GM23338 (cell line): ENCODE data around the gene CDH4. TPM values are rescaled to one million over a fixed set of nuclear protein-coding genes. Genes with fewer than 3 reads are reported as not detected.

Experiments
- ATAC-seq: fragments of 200-7000 bp; cut with Tn5 transposase; 3 replicates; pipeline ENCODE4 v1.9.1; 2020
- DNase-seq: peaks from one replicate; pipeline ENCODE4 v3.0.0-alpha.2; 2015; ENCODE audit warnings: low spot score
- H2AFZ ChIP-seq: fragments of 200-600 bp; sonication (generic); 2 replicates; pipeline ENCODE4 v1.8.0; 2016; ENCODE audit warnings: antibody characterized with exemption, mild to moderate bottlenecking, moderate library complexity
- H3F3A ChIP-seq: fragments of 200-600 bp; sonication (generic); replicated peaks from 2 replicates; pipeline ENCODE4 v1.8.0; 2017; ENCODE audit warnings: antibody characterized with exemption, mixed run types, low read depth
- H3K27ac ChIP-seq: fragments of 200-600 bp; sonication (generic); 2 replicates; pipeline ENCODE4 v1.6.1; 2016; ENCODE audit warnings: low read depth
- H3K27me3 ChIP-seq: fragments of 200-600 bp; sonication (generic); 2 replicates; pipeline ENCODE4 v1.8.0; 2016; ENCODE audit warnings: mild to moderate bottlenecking, mixed run types, moderate library complexity; ENCODE audit not compliant: insufficient read depth
- H3K36me3 ChIP-seq: fragments of 200-600 bp; sonication (generic); 2 replicates; pipeline ENCODE4 v1.8.0; 2016; ENCODE audit warnings: mild to moderate bottlenecking; ENCODE audit not compliant: insufficient read depth
- H3K4me1 ChIP-seq: fragments of 200-600 bp; sonication (generic); 2 replicates; pipeline ENCODE4 v1.8.0; 2016; ENCODE audit warnings: mild to moderate bottlenecking, moderate library complexity; ENCODE audit not compliant: insufficient read depth
- H3K4me2 ChIP-seq: fragments of 200-600 bp; sonication (generic); 2 replicates; pipeline ENCODE4 v1.7.1; 2017; ENCODE audit warnings: mixed run types
- H3K4me3 ChIP-seq: fragments of 200-600 bp; sonication (generic); 2 replicates; pipeline ENCODE4 v1.6.1; 2016; ENCODE audit warnings: mixed run types
- H3K79me2 ChIP-seq: fragments of 200-600 bp; sonication (generic); replicated peaks from 2 replicates; pipeline ENCODE4 v1.8.0; 2017; ENCODE audit warnings: mild to moderate bottlenecking; ENCODE audit not compliant: insufficient read depth
- H3K9me2 ChIP-seq: fragments of 200-600 bp; sonication (generic); 2 replicates; pipeline ENCODE4 v1.8.0; 2017; ENCODE audit not compliant: insufficient read depth
- H4K20me1 ChIP-seq: fragments of 200-600 bp; sonication (generic); replicated peaks from 2 replicates; pipeline ENCODE4 v1.8.0; 2017; ENCODE audit warnings: mild to moderate bottlenecking; ENCODE audit not compliant: insufficient read depth
- H3K27ac Mint-ChIP-seq: 2 replicates; pipeline ENCODE4 v1.8.0; 2020; ENCODE audit warnings: inconsistent platforms, mild to moderate bottlenecking, moderate library complexity, mixed read lengths
- H3K27me3 Mint-ChIP-seq: 3 replicates; pipeline ENCODE4 v1.8.0; 2022; ENCODE audit warnings: low read depth, mild to moderate bottlenecking, moderate library complexity, mixed read lengths, inconsistent platforms; ENCODE audit not compliant: insufficient read depth, poor library complexity
- H3K36me3 Mint-ChIP-seq: 3 replicates; pipeline ENCODE4 v1.8.0; 2021; ENCODE audit warnings: low read depth, mild to moderate bottlenecking, inconsistent platforms, moderate library complexity, mixed read lengths
- H3K4me1 Mint-ChIP-seq: 3 replicates; pipeline ENCODE4 v1.8.0; 2020; ENCODE audit warnings: mild to moderate bottlenecking, inconsistent platforms, mixed read lengths
- H3K4me3 Mint-ChIP-seq: 3 replicates; pipeline ENCODE4 v1.8.0; 2021; ENCODE audit warnings: moderate library complexity, mild to moderate bottlenecking, inconsistent platforms, mixed read lengths
- H3K9me3 Mint-ChIP-seq: 3 replicates; pipeline ENCODE4 v1.8.0; 2020; ENCODE audit warnings: moderate library complexity, mild to moderate bottlenecking, inconsistent platforms, mixed read lengths
- CREB1 ChIP-seq: fragments of 250-450 bp; sonication (Bioruptor Pico); IDR thresholded peaks from 2 replicates; pipeline ENCODE4 v1.5.0; 2020; ENCODE audit warnings: low read depth, mild to moderate bottlenecking, moderate library complexity
- CTCF ChIP-seq, 2 experiments: fragments of 200-600 bp in 1 of 2; sonication (generic) in 1 of 2; conservative IDR thresholded peaks; 2 replicates each; pipeline versions ENCODE4 v1.5.1 to v1.6.1; 2016 to 2017; ENCODE audit warnings: antibody characterized with exemption in 2 of 2, low read depth in 2 of 2, mild to moderate bottlenecking in 2 of 2, moderate library complexity in 1 of 2
- ETS1 ChIP-seq: IDR thresholded peaks from 2 replicates; pipeline ENCODE4 v1.6.1; 2016; ENCODE audit warnings: antibody characterized with exemption
- EZH2 ChIP-seq: fragments of 200-600 bp; sonication (generic); IDR thresholded peaks from one replicate; pipeline ENCODE4 v1.8.0; 2017; ENCODE audit warnings: antibody characterized with exemption, mild to moderate bottlenecking, low read depth; ENCODE audit not compliant: unreplicated experiment
- EZH2phosphoT487 ChIP-seq: fragments of 200-600 bp; sonication (generic); IDR thresholded peaks from one replicate; pipeline ENCODE4 v1.8.1; 2018; ENCODE audit warnings: antibody characterized with exemption; ENCODE audit not compliant: unreplicated experiment
- JUNB ChIP-seq: IDR thresholded peaks from one replicate; pipeline ENCODE4 v1.6.1; 2016; ENCODE audit warnings: antibody characterized with exemption; ENCODE audit not compliant: unreplicated experiment
- NANOG ChIP-seq: IDR thresholded peaks from 2 replicates; pipeline ENCODE4 v1.6.1; 2016; ENCODE audit warnings: antibody characterized with exemption, borderline replicate concordance
- POLR2AphosphoS5 ChIP-seq: IDR thresholded peaks from 2 replicates; pipeline ENCODE4 v1.6.1; 2016; ENCODE audit warnings: antibody characterized with exemption, low read depth
- STAT1 ChIP-seq: IDR thresholded peaks from one replicate; pipeline ENCODE4 v1.6.1; 2016; ENCODE audit warnings: antibody characterized with exemption; ENCODE audit not compliant: unreplicated experiment
- ZNF114 ChIP-seq: fragments of 250-450 bp; sonication (Bioruptor Pico); IDR thresholded peaks from 2 replicates; pipeline ENCODE4 v1.5.0; 2020; ENCODE audit warnings: mild to moderate bottlenecking, moderate library complexity
- ZNF331 ChIP-seq: fragments of 250-450 bp; sonication (Bioruptor Pico); IDR thresholded peaks from 2 replicates; pipeline ENCODE4 v1.5.0; 2020; ENCODE audit warnings: low read depth, mild to moderate bottlenecking, moderate library complexity
- polyA plus RNA-seq: library from polyadenylated mRNA; unstranded; fragments of >200 nt; fragmentation: Nextera tagmentation; extraction: Ambion mirVana; gene quantifications from 2 replicates; pipeline ENCODE4 v1.2.1, GENCODE V29; 2016
- total RNA-seq: library from RNA; depleted of rRNA; stranded (reverse); fragments of >200 nt; shearing (Covaris generic); gene quantifications from 2 replicates; pipeline ENCODE4 v1.2.3, GENCODE V29; 2014
- TF ChIP-seq, protein P1 (sequence below): fragments of 250-450 bp; sonication (Bioruptor Pico); IDR thresholded peaks from 2 replicates; pipeline ENCODE4 v1.5.0; 2020; ENCODE audit warnings: mild to moderate bottlenecking, moderate library complexity
- TF ChIP-seq, protein P2 (sequence below): IDR thresholded peaks from one replicate; pipeline ENCODE4 v1.6.1; 2018; ENCODE audit warnings: antibody characterized with exemption; ENCODE audit not compliant: unreplicated experiment

The CDH4 gene
- total and polyA plus RNA-seq, 2 experiments from 2014 or later, result 1.2 to 4.2 TPM

GRCh38 chr20:61389077-61389476 is 137.0 kb downstream of the CDH4 start:
- H3K27me3 ChIP-seq, result no peaks in the 10 kb centered on the region
- Mint-ChIP-seq H3K4me1 (peaks cover 32% of the 10 kb centered on the region), H3K27ac (no peak overlapping the region), H3K27me3 (peaks cover 23% of the 10 kb centered on the region), H3K36me3 (peaks cover 16% of the 10 kb centered on the region), H3K9me3 (peaks cover 14% of the 10 kb centered on the region), H3K4me3 (no peak overlapping the region)
- no peaks in the 10 kb centered on the region; the same call in 1 of the 2 replicates for H3K36me3 ChIP-seq
- H3K4me1 ChIP-seq, result peaks cover 10% of the 10 kb centered on the region; the same call in 1 of the 2 replicates
- no peaks in the 10 kb centered on the region; the same call in 1 of the 2 replicates for H4K20me1 ChIP-seq
- ATAC-seq (no peak), DNase-seq (no peak)
- no peaks in the 10 kb centered on the region for H3F3A ChIP-seq
- H3K9me2 ChIP-seq, result no peaks in the 10 kb centered on the region
- H3K4me3 ChIP-seq, result no peak overlapping the region
- TF ChIP-seq EZH2phosphoT487 (no peak), ZNF114 (no peak), CTCF (conservative IDR thresholded peaks at IDR 0.05; ENCODE audit: low read depth in 2 of 2) (no peak), JUNB (no peak), NANOG (no peak), ZNF331 (CRISPR knock-in tag) (no peak), EZH2 (no peak), POLR2AphosphoS5 (no peak), STAT1 (no peak), CREB1 (CRISPR knock-in tag) (no peak), ETS1 (no peak)
- TF ChIP-seq, protein P1, sequence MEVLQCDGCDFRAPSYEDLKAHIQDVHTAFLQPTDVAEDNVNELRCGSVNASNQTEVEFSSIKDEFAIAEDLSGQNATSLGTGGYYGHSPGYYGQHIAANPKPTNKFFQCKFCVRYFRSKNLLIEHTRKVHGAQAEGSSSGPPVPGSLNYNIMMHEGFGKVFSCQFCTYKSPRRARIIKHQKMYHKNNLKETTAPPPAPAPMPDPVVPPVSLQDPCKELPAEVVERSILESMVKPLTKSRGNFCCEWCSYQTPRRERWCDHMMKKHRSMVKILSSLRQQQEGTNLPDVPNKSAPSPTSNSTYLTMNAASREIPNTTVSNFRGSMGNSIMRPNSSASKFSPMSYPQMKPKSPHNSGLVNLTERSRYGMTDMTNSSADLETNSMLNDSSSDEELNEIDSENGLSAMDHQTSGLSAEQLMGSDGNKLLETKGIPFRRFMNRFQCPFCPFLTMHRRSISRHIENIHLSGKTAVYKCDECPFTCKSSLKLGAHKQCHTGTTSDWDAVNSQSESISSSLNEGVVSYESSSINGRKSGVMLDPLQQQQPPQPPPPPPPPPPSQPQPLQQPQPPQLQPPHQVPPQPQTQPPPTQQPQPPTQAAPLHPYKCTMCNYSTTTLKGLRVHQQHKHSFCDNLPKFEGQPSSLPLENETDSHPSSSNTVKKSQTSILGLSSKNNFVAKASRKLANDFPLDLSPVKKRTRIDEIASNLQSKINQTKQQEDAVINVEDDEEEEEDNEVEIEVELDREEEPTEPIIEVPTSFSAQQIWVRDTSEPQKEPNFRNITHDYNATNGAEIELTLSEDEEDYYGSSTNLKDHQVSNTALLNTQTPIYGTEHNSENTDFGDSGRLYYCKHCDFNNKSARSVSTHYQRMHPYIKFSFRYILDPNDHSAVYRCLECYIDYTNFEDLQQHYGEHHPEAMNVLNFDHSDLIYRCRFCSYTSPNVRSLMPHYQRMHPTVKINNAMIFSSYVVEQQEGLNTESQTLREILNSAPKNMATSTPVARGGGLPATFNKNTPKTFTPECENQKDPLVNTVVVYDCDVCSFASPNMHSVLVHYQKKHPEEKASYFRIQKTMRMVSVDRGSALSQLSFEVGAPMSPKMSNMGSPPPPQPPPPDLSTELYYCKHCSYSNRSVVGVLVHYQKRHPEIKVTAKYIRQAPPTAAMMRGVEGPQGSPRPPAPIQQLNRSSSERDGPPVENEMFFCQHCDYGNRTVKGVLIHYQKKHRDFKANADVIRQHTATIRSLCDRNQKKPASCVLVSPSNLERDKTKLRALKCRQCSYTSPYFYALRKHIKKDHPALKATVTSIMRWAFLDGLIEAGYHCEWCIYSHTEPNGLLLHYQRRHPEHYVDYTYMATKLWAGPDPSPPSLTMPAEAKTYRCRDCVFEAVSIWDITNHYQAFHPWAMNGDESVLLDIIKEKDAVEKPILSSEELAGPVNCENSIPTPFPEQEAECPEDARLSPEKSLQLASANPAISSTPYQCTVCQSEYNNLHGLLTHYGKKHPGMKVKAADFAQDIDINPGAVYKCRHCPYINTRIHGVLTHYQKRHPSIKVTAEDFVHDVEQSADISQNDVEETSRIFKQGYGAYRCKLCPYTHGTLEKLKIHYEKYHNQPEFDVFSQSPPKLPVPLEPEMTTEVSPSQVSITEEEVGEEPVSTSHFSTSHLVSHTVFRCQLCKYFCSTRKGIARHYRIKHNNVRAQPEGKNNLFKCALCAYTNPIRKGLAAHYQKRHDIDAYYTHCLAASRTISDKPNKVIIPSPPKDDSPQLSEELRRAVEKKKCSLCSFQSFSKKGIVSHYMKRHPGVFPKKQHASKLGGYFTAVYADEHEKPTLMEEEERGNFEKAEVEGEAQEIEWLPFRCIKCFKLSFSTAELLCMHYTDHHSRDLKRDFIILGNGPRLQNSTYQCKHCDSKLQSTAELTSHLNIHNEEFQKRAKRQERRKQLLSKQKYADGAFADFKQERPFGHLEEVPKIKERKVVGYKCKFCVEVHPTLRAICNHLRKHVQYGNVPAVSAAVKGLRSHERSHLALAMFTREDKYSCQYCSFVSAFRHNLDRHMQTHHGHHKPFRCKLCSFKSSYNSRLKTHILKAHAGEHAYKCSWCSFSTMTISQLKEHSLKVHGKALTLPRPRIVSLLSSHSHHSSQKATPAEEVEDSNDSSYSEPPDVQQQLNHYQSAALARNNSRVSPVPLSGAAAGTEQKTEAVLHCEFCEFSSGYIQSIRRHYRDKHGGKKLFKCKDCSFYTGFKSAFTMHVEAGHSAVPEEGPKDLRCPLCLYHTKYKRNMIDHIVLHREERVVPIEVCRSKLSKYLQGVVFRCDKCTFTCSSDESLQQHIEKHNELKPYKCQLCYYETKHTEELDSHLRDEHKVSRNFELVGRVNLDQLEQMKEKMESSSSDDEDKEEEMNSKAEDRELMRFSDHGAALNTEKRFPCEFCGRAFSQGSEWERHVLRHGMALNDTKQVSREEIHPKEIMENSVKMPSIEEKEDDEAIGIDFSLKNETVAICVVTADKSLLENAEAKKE (CRISPR knock-in tag), result no peak
- TF ChIP-seq, protein P2, sequence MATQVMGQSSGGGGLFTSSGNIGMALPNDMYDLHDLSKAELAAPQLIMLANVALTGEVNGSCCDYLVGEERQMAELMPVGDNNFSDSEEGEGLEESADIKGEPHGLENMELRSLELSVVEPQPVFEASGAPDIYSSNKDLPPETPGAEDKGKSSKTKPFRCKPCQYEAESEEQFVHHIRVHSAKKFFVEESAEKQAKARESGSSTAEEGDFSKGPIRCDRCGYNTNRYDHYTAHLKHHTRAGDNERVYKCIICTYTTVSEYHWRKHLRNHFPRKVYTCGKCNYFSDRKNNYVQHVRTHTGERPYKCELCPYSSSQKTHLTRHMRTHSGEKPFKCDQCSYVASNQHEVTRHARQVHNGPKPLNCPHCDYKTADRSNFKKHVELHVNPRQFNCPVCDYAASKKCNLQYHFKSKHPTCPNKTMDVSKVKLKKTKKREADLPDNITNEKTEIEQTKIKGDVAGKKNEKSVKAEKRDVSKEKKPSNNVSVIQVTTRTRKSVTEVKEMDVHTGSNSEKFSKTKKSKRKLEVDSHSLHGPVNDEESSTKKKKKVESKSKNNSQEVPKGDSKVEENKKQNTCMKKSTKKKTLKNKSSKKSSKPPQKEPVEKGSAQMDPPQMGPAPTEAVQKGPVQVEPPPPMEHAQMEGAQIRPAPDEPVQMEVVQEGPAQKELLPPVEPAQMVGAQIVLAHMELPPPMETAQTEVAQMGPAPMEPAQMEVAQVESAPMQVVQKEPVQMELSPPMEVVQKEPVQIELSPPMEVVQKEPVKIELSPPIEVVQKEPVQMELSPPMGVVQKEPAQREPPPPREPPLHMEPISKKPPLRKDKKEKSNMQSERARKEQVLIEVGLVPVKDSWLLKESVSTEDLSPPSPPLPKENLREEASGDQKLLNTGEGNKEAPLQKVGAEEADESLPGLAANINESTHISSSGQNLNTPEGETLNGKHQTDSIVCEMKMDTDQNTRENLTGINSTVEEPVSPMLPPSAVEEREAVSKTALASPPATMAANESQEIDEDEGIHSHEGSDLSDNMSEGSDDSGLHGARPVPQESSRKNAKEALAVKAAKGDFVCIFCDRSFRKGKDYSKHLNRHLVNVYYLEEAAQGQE, result no peak
- H2AFZ ChIP-seq, result no peak overlapping the region
- H3K4me2 ChIP-seq, result no peak overlapping the region
- H3K79me2 ChIP-seq, result no peaks in the 10 kb centered on the region
- H3K27ac ChIP-seq, result no peak overlapping the region
